ENCODE data around the gene ABCC11. TPM values are rescaled to one million over a fixed set of nuclear protein-coding genes. Genes with fewer than 3 reads are reported as not detected.

The ABCC11 gene
- total and polyA plus RNA-seq, 10 donors = 0.05 to 0.37 (median 0.18) TPM; not detected in 4

DNA sequence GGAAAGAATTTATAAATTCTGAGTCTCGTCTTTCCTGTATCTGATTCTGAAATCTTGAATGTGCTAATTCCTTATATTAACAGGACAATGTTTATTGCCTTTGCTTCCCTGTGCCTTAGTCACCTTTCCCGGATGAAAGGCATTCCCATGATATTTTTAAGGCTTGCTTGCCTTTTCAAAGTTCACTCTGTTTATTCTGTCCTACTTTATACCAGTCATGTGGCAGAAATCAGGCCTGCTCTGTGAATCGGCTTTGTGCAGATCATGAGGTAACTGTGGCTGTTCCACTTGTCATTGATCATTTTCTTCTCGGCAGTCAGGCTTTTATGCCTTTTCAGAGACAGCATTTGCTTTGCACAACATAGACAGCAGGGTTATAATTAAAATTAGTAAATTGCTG lies 28.8 kb upstream of the ABCC11 start:
- Histone ChIP-seq H3K9me3 (no peaks in the 10 kb centered on the region), H3K27ac (no peak overlapping the region)

DNA sequence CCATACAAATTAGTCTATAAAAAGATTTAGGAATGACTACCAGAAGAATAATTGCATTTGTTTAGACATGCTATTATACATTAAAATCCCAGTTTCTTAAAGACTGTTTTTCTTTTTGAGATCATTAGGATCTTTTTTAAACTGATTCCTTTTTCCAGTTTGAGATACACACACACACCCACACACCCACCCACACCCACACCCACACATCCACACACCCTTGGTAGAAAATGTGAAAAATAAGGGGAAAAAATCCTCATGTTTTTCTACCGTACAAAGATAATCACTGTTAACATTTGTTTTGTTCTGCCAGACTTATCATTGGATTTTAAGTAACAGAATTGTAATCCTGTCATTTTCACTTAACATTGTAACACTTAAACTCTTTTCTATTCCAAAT lies 27.1 kb upstream of the ABCC11 start:
- intact Hi-C loops (cut with DNase I; ENCODE audit: low total_unique reads) = no loop called here
- Histone ChIP-seq H3K4me1 (peaks cover 0 to 18% (median 6%) of the 10 kb centered on the region in 6 donors), H3K27ac (no peak overlapping the region), H3K9me3 (no peaks in the 10 kb centered on the region), H3K36me3 (peaks cover 0 to 97% (median 38%) of the 10 kb centered on the region in 6 donors), H3K4me3 (no peak overlapping the region), H3K27me3 (replicated peaks in 1 of 7) (no peaks in the 10 kb centered on the region)
- WGBS, 5 donors = 94 to 100% (median 97%) methylated on average over 1 of the region's 1 CpG
- DNase-seq = no peak
- TF ChIP-seq POLR2AphosphoS5 (IDR thresholded peaks at IDR 0.05) = no peak
- TF ChIP-seq, protein P1, sequence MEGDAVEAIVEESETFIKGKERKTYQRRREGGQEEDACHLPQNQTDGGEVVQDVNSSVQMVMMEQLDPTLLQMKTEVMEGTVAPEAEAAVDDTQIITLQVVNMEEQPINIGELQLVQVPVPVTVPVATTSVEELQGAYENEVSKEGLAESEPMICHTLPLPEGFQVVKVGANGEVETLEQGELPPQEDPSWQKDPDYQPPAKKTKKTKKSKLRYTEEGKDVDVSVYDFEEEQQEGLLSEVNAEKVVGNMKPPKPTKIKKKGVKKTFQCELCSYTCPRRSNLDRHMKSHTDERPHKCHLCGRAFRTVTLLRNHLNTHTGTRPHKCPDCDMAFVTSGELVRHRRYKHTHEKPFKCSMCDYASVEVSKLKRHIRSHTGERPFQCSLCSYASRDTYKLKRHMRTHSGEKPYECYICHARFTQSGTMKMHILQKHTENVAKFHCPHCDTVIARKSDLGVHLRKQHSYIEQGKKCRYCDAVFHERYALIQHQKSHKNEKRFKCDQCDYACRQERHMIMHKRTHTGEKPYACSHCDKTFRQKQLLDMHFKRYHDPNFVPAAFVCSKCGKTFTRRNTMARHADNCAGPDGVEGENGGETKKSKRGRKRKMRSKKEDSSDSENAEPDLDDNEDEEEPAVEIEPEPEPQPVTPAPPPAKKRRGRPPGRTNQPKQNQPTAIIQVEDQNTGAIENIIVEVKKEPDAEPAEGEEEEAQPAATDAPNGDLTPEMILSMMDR (IDR thresholded peaks at IDR 0.05 in 8 of 11, conservative IDR thresholded peaks at IDR 0.05 in 3 of 11) = no peak
- no peak for TF ChIP-seq POLR2A (IDR thresholded peaks at IDR 0.05)

More for the DNA sequence above, 28.8 kb upstream of the ABCC11 start:
- Histone ChIP-seq H3K36me3 (peaks cover 0 to 97% (median 23%) of the 10 kb centered on the region in 6 donors), H3K4me1 (peaks cover 0 to 28% (median 12%) of the 10 kb centered on the region in 6 donors), H3K4me3 (no peak overlapping the region), H3K27me3 (replicated peaks in 1 of 7) (no peaks in the 10 kb centered on the region)
- intact Hi-C loops (cut with DNase I; ENCODE audit: low total_unique reads) = no loop called here
- TF ChIP-seq, protein P1 (IDR thresholded peaks at IDR 0.05 in 8 of 11, conservative IDR thresholded peaks at IDR 0.05 in 3 of 11) = no peak
- TF ChIP-seq POLR2AphosphoS5 (IDR thresholded peaks at IDR 0.05) = no peak
- no peak for TF ChIP-seq POLR2A (IDR thresholded peaks at IDR 0.05)
- 90 to 93% (median 91%) methylated on average over 4 of the region's 4 CpGs for WGBS, 5 donors
- no peak for DNase-seq

GRCh38 chr16:48272837-48273421 lies 25.6 kb upstream of the ABCC11 start:
- H3K27me3 ChIP-seq (replicated peaks in 1 of 7) = no peaks in the 10 kb centered on the region
- H3K9me3 ChIP-seq = no peaks in the 10 kb centered on the region
- 89 to 94% (median 91%) methylated on average over 8 of the region's 8 CpGs for WGBS, 5 donors
- peaks cover 0 to 96% (median 36%) of the 10 kb centered on the region in 6 donors for H3K36me3 ChIP-seq
- H3K4me1 ChIP-seq = peaks cover 0 to 7% (median 0%) of the 10 kb centered on the region in 6 donors
- H3K4me3 ChIP-seq = no peak overlapping the region
- intact Hi-C loops (cut with DNase I; ENCODE audit: low total_unique reads) = no loop called here
- no peak for DNase-seq
- no peak for TF ChIP-seq POLR2A (IDR thresholded peaks at IDR 0.05)
- TF ChIP-seq, protein P1 (IDR thresholded peaks at IDR 0.05 in 8 of 11, conservative IDR thresholded peaks at IDR 0.05 in 3 of 11) = no peak
- no peak for TF ChIP-seq POLR2AphosphoS5 (IDR thresholded peaks at IDR 0.05)
- no peak overlapping the region for H3K27ac ChIP-seq

- Histone ChIP-seq H3K4me3 (no peak overlapping the region), H3K9me3 (no peaks in the 10 kb centered on the region), H3K27me3 (replicated peaks in 1 of 7) (no peaks in the 10 kb centered on the region), H3K4me1 (no peaks in the 10 kb centered on the region), H3K36me3 (peaks cover 0 to 94% (median 30%) of the 10 kb centered on the region in 6 donors), H3K27ac (no peak overlapping the region)
- TF ChIP-seq POLR2AphosphoS5 (IDR thresholded peaks at IDR 0.05) (no peak), POLR2A (IDR thresholded peaks at IDR 0.05) (no peak)
- TF ChIP-seq, protein P1 (IDR thresholded peaks at IDR 0.05 in 8 of 11, conservative IDR thresholded peaks at IDR 0.05 in 3 of 11) = no peak
- 85 to 92% (median 87%) methylated on average over 5 of the region's 5 CpGs for WGBS, 5 donors
- intact Hi-C loops (cut with DNase I; ENCODE audit: low total_unique reads) = no loop called here
- no peak for DNase-seq
Observed at GRCh38 chr16:48271728-48272127, 24.4 kb upstream of the ABCC11 start.

Measured in spleen (tissue), 11 donors.